HG03066 (cell line): ENCODE measurements around the gene ZNF705A.
"Not testable (repeated sequence)": the region's sequence is repeated elsewhere in the genome, so short reads cannot be mapped to it uniquely, and the experiment has no call there.

Source experiments
- ATAC-seq: cut with Tn5 transposase; IDR thresholded peaks from one replicate; pipeline ENCODE4 v1.9.1; 2021; ENCODE audit warnings: low read depth; ENCODE audit not compliant: unreplicated experiment

Gene ZNF705A

GRCh38 chr12:8156845-8157244 is at the start of gene ZNF705A:
TSS of gene ZNF705A (plus strand) at chr12:8157015. CDS start at chr12:8172626, 15,611 bp downstream.
- ATAC-seq: no peak

GRCh38 chr12:8108808-8109398 is 47.9 kb upstream of the ZNF705A start:
- no peak for ATAC-seq

- not testable (repeated sequence) for ATAC-seq
Observed at GRCh38 chr12:8113117-8113516, 43.7 kb upstream of the ZNF705A start.

- ATAC-seq: no peak
Observed at GRCh38 chr12:8120072-8120713, 36.6 kb upstream of the ZNF705A start.

GRCh38 chr12:8123124-8123912 is 33.5 kb upstream of the ZNF705A start, which contains the start of gene CLEC4A:
TSS of gene CLEC4A (plus strand) at chr12:8123617. CDS start at chr12:8123879, 262 bp downstream.
- no peak for ATAC-seq

- ATAC-seq: no peak
Observed at GRCh38 chr12:8127138-8127537, 29.7 kb upstream of the ZNF705A start.

- ATAC-seq: not testable (repeated sequence)
Observed at GRCh38 chr12:8133636-8134397, 23.0 kb upstream of the ZNF705A start.

- not testable (repeated sequence) for ATAC-seq
Observed at GRCh38 chr12:8134398-8134930, 22.4 kb upstream of the ZNF705A start.

GRCh38 chr12:8141647-8142046 is 15.2 kb upstream of the ZNF705A start:
- not testable (repeated sequence) for ATAC-seq

GRCh38 chr12:8143261-8143660 is 13.6 kb upstream of the ZNF705A start:
- ATAC-seq: no peak

- no peak for ATAC-seq
Observed at GRCh38 chr12:8145754-8146441, 10.9 kb upstream of the ZNF705A start.

- ATAC-seq: no peak
Observed at GRCh38 chr12:8146442-8146771, 10.4 kb upstream of the ZNF705A start.

- ATAC-seq: no peak
Observed at GRCh38 chr12:8154526-8154925, 2.3 kb upstream of the ZNF705A start.

GRCh38 chr12:8156416-8156815 is 399 bp upstream of the ZNF705A start:
- ATAC-seq: no peak

- ATAC-seq: no peak
Observed at GRCh38 chr12:8157484-8158198, 826 bp downstream of the ZNF705A start.

GRCh38 chr12:8172911-8173310 is 16.1 kb downstream of the ZNF705A start:
- ATAC-seq: not testable (repeated sequence)

GRCh38 chr12:8179989-8180585 is 23.3 kb downstream of the ZNF705A start:
- ATAC-seq: not testable (repeated sequence)

- not testable (repeated sequence) for ATAC-seq
Observed at GRCh38 chr12:8181271-8181670, 24.5 kb downstream of the ZNF705A start.

GRCh38 chr12:8182923-8183322 is 26.1 kb downstream of the ZNF705A start:
- ATAC-seq: not testable (repeated sequence)
